Endodermal cell (in vitro differentiated cells): Measurements from ENCODE around the gene KIAA1217. TPM values are rescaled to one million over a fixed set of nuclear protein-coding genes. Genes with fewer than 3 reads are reported as not detected.

Experiments used
- DNase-seq: peaks from one replicate; pipeline ENCODE4 v3.0.0-alpha.2; 2017
- H3K27ac ChIP-seq: 2 replicates; pipeline ENCODE4 v1.5.1; 2013; ENCODE audit warnings: mild to moderate bottlenecking, low read depth, low read length, moderate library complexity
- H3K27me3 ChIP-seq: 2 replicates; pipeline ENCODE4 v1.6.1; 2013; ENCODE audit warnings: mild to moderate bottlenecking, low read length, moderate library complexity; ENCODE audit not compliant: insufficient read depth, control insufficient read depth, poor library complexity, severe bottlenecking
- H3K36me3 ChIP-seq: 2 replicates; pipeline ENCODE4 v1.7.0; 2013; ENCODE audit warnings: mild to moderate bottlenecking, low read length, moderate library complexity; ENCODE audit not compliant: control insufficient read depth, insufficient read depth
- H3K4me1 ChIP-seq: one replicate; pipeline ENCODE4 v1.7.0; 2013; ENCODE audit warnings: low read length; ENCODE audit not compliant: control insufficient read depth, insufficient read depth
- H3K4me3 ChIP-seq: 2 replicates; pipeline ENCODE4 v1.5.1; 2013; ENCODE audit warnings: mild to moderate bottlenecking, low read length, moderate library complexity
- H3K9ac ChIP-seq: 2 replicates; pipeline ENCODE4 v1.6.1; 2013; ENCODE audit warnings: mild to moderate bottlenecking, low read length, moderate library complexity; ENCODE audit not compliant: poor library complexity, severe bottlenecking; ENCODE audit errors: extremely low read depth
- H3K9me3 ChIP-seq: 2 replicates; pipeline ENCODE4 v1.6.1; 2013; ENCODE audit warnings: mild to moderate bottlenecking, low read length, moderate library complexity; ENCODE audit not compliant: control insufficient read depth
- H3K27ac Mint-ChIP-seq: 2 replicates; pipeline ENCODE4 v1.8.0; 2020; ENCODE audit warnings: mixed read lengths
- H3K27me3 Mint-ChIP-seq: 2 replicates; pipeline ENCODE4 v1.8.0; 2021; ENCODE audit warnings: mild to moderate bottlenecking, mixed read lengths; ENCODE audit not compliant: insufficient read depth
- H3K36me3 Mint-ChIP-seq: 2 replicates; pipeline ENCODE4 v1.8.0; 2020; ENCODE audit warnings: low read depth, mixed read lengths
- H3K4me1 Mint-ChIP-seq: 2 replicates; pipeline ENCODE4 v1.8.0; 2020; ENCODE audit warnings: mixed read lengths
- H3K4me3 Mint-ChIP-seq: 2 replicates; pipeline ENCODE4 v1.8.0; 2020; ENCODE audit warnings: mild to moderate bottlenecking, moderate library complexity, mixed read lengths
- H3K9me3 Mint-ChIP-seq: 2 replicates; pipeline ENCODE4 v1.8.0; 2020; ENCODE audit warnings: mild to moderate bottlenecking, mixed read lengths
- CTCF ChIP-seq: fragments of 200-600 bp; sonication (generic); conservative IDR thresholded peaks from 2 replicates; pipeline ENCODE4 v1.5.0; 2021; ENCODE audit warnings: antibody characterized with exemption, mild to moderate bottlenecking
- WGBS, 2 experiments: methylation state at CpG; one replicate each; pipeline versions ENCODE4 v1.1.5 to v1.1.7; 2013; ENCODE audit warnings: missing lambda C conversion rate in 2 of 2, mixed read lengths in 1 of 2; ENCODE audit not compliant: insufficient coverage in 1 of 2, insufficient read length in 1 of 2; 5-methylcytosine and 5-hydroxymethylcytosine counted together
- total RNA-seq, 2 donors: library from RNA; stranded (reverse); fragmentation: NEBNext Ultra II Directional in 1 of 2; extraction: Animal tissue kit (Norgen Biotek cat#: 25700) in 1 of 2; gene quantifications; 2 replicates in 1 of 2; 3 replicates in 1 of 2; pipeline ENCODE4 v1.2.1, GENCODE V29; 2021

Gene KIAA1217
- total RNA-seq, 2 donors from 2014 or later: 25.4 to 27.2 TPM

- H3K4me3 Mint-ChIP-seq: no peak overlapping the region
- Histone ChIP-seq H3K36me3 (no peaks in the 10 kb centered on the region), H3K4me3 (no peak overlapping the region), H3K27me3 (no peaks in the 10 kb centered on the region), H3K4me1 (no peaks in the 10 kb centered on the region), H3K9ac (no peak overlapping the region), H3K9me3 (no peaks in the 10 kb centered on the region), H3K27ac (no peak overlapping the region)
- 98% methylated on average over 3 of the region's 3 CpGs; no CpG with 5 or more reads in 1 of the 2 experiments for WGBS, 2 experiments
- H3K4me1 Mint-ChIP-seq: no peaks in the 10 kb centered on the region
- H3K9me3 Mint-ChIP-seq: peaks cover 23% of the 10 kb centered on the region
- DNase-seq: no peak
- no peak for TF ChIP-seq CTCF
- H3K36me3 Mint-ChIP-seq: no peaks in the 10 kb centered on the region
- H3K27ac Mint-ChIP-seq: no peak overlapping the region
- no peaks in the 10 kb centered on the region for H3K27me3 Mint-ChIP-seq
These were observed 36.0 kb upstream of the KIAA1217 start for GRCh38 chr10:24172909-24173308.

GRCh38 chr10:24174014-24174413 lies 34.9 kb upstream of the KIAA1217 start:
- H3K9me3 ChIP-seq: peaks cover 4% of the 10 kb centered on the region
- WGBS, 2 experiments: 86 to 87% methylated on average over 2 of the region's 2 CpGs
- Mint-ChIP-seq H3K27ac (no peak overlapping the region), H3K9me3 (peaks cover 30% of the 10 kb centered on the region), H3K4me3 (no peak overlapping the region), H3K4me1 (no peaks in the 10 kb centered on the region), H3K27me3 (no peaks in the 10 kb centered on the region), H3K36me3 (no peaks in the 10 kb centered on the region)
- DNase-seq: no peak
- no peaks in the 10 kb centered on the region for H3K27me3 ChIP-seq
- no peaks in the 10 kb centered on the region for H3K36me3 ChIP-seq
- no peak overlapping the region for H3K4me3 ChIP-seq
- H3K4me1 ChIP-seq: no peaks in the 10 kb centered on the region
- no peak overlapping the region for H3K27ac ChIP-seq
- no peak for TF ChIP-seq CTCF
- H3K9ac ChIP-seq: no peak overlapping the region

- Histone ChIP-seq H3K36me3 (no peaks in the 10 kb centered on the region), H3K27me3 (no peaks in the 10 kb centered on the region), H3K27ac (no peak overlapping the region), H3K4me1 (no peaks in the 10 kb centered on the region), H3K4me3 (no peak overlapping the region), H3K9ac (no peak overlapping the region), H3K9me3 (peaks cover 8% of the 10 kb centered on the region)
- H3K4me3 Mint-ChIP-seq: no peak overlapping the region
- peaks cover 35% of the 10 kb centered on the region for H3K9me3 Mint-ChIP-seq
- TF ChIP-seq CTCF: no peak
- H3K27me3 Mint-ChIP-seq: no peaks in the 10 kb centered on the region
- no peak for DNase-seq
- no peaks in the 10 kb centered on the region for H3K4me1 Mint-ChIP-seq
- H3K36me3 Mint-ChIP-seq: no peaks in the 10 kb centered on the region
- H3K27ac Mint-ChIP-seq: no peak overlapping the region
- 93 to 100% methylated on average over 3 to 19 of the region's 19 CpGs for WGBS, 2 experiments
These were observed 32.3 kb upstream of the KIAA1217 start for GRCh38 chr10:24176658-24177057.
